Measurements from ENCODE around the gene PCDHA1. TPM values are rescaled to one million over a fixed set of nuclear protein-coding genes. Genes with fewer than 3 reads are reported as not detected.
A peak's percentile ranks its signal among the peaks of the same experiment; 100 is the strongest.

The PCDHA1 gene

GRCh38 chr5:141050622-141051520, 264.9 kb downstream of the PCDHA1 start, which contains the start of gene PCDHB1:
TSS of gene PCDHB1 (plus strand) at chr5:141051374. CDS start at chr5:141051471, 97 bp downstream.
- H3K36me3 ChIP-seq (ENCODE audit: insufficient read depth, low read length), result no peaks in the 10 kb centered on the region
- H3K4me1 ChIP-seq (ENCODE audit: control insufficient read depth, insufficient read depth, low read length), result no peaks in the 10 kb centered on the region
- peaks cover 8% of the 10 kb centered on the region for H3K27me3 ChIP-seq (ENCODE audit: control insufficient read depth, insufficient read depth, low read length)
- H3K9ac ChIP-seq (ENCODE audit: low read depth, low read length), result no peak within 1 kb of the TSS
- peak within 1 kb of the TSS; percentile 59 for H3K4me3 ChIP-seq (ENCODE audit: low read length)
- peak within 1 kb of the TSS; percentile 66 for H3K4me2 ChIP-seq (ENCODE audit: low read length)
- no peaks in the 10 kb centered on the region for H3K9me3 ChIP-seq (replicated peaks; ENCODE audit: low read length)

GRCh38 chr5:141051521-141051866, 265.6 kb downstream of the PCDHA1 start:
- Histone ChIP-seq H3K4me1 (ENCODE audit: control insufficient read depth, insufficient read depth, low read length) (no peaks in the 10 kb centered on the region), H3K4me3 (ENCODE audit: low read length) (peak overlapping the region; percentile 59), H3K9me3 (replicated peaks; ENCODE audit: low read length) (no peaks in the 10 kb centered on the region), H3K9ac (ENCODE audit: low read depth, low read length) (no peak overlapping the region), H3K36me3 (ENCODE audit: insufficient read depth, low read length) (no peaks in the 10 kb centered on the region), H3K27me3 (ENCODE audit: control insufficient read depth, insufficient read depth, low read length) (peaks cover 8% of the 10 kb centered on the region), H3K4me2 (ENCODE audit: low read length) (peak overlapping the region; percentile 66)

Small RNA genes lying within 50 kb of the gene (small RNA-seq; reads per million reads assigned to genes)
- not detected for gene AC010223.1
